Middle frontal gyrus (tissue), 1 donor: ENCODE data around the gene GATA1.

Experiments
- DNase-seq: peaks from one replicate; pipeline ENCODE4 v3.0.0-alpha.2; 2015; ENCODE audit warnings: low spot score; ENCODE audit errors: extremely low spot score

Gene GATA1

GRCh38 chrX:48785186-48785539, 1.2 kb upstream of the GATA1 start:
- DNase-seq: no peak

DNA sequence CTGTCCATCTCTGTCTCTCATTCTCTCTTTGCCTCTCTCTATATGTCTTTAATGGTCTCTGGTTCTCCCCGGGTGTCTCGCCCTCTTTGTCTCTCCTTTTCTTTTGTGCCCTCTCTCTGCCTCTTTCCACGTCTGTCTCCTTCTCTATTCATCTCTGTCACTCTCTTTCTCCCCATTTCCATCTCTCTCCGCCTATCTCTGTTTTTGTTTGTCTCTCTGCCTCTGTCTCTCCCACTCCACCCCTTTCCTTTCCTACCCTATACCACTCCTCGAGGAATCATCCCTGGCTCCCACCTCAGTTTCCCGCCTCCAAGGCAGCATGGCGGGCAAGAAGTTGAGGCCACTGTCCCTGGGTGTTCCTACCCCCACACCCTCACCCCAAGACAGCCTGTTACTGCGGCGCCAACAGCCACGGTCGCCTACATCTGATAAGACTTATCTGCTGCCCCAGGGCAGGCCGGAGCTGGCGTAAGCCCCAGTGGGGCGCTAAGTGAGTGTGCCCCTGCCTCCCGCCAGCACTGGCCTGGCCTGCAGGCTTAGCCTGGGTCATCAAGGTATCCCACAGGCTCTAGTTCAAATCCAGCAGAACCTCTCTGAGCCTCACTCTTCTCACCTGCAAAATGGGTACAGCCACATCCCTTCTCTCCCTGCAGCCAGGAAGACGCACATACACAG, 713 bp upstream of the GATA1 start:
- no peak for DNase-seq

GRCh38 chrX:48786825-48787504, 575 bp downstream of the GATA1 start:
- DNase-seq: no peak

DNA sequence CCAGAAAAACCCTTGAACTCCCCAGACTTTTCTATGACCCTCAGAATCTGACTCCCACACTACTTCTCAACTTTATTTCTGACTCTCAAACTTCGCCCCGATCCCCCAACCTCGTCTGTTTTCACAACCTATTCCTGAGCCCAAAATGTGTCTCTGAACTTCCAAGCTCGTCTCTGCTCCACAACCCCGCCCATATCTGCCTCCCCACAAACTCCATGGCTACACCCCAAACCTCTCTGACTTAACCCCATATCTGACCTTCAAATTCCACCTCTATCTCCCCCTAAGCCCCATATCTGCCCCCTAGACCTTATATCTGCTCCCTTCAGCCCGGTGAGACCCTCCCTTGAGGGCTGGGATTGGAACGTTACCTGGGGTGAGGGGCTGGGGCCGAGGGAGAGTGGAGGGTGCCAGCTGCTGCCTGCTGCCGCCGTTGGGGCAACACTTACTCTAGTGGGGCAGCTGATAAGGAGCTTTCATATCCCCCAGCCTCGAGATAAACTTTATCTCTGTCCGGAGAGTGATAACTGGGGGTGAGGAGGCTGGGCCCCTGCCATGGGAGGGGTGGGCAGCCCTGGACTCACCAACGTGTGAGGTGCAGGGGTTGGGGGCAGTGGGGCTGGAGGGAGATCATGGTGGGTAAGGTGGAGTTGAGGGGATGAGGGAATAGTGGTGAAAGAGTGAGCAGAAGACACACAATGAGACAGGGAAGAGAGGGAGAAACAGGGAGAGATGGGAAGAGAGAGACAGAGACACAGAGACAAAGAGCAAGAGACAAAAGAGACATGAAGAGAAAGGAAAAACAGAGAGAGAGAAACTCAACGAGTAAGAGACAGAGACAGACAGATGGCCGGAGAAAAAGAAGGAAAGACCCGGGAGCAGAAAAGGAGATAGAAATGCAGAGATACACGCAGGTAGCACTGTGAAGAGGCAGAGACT, 1.4 kb downstream of the GATA1 start:
- DNase-seq: no peak

DNA sequence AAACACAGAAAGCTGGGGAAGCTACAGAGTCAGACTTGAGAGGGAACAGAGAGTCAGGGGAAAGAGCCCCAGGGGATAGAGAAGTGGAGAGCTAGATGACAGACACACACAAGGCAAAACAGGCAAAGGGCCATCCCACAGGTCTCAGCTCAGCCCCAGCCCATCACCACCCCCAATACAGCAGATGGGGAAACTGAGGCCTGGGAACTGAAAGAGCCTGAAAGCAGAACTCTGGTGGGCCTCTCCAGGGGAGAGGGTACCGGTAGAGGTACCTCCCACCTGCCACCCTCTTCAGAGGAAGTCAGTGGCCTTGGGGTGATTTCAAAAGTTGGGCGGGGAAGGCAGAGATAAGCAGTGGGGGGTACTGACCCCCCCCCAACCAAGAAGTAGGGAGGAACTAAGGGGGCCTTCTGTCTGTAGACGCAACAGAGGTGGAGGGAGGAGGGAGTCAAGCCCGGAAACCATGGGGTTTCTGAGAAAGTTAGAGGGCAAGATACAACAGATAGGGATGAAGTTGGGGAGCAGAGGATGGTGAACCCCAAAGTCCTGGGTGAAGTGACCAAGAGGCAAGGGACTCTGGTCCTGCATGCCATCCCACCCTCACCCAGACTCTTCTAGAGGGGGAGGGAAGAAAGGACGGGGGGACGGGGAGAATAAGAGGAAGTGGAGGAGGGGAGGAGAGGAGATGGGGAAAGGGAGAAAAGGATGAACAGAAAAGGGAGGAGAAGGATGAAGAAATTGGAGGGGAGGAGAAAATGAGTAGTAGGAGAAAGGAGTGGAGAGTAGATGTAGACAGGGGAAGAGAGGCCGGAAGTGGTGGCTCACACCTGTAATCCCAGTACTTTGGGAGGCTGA, 3.2 kb downstream of the GATA1 start:
- DNase-seq: no peak

GRCh38 chrX:48790477-48790876, 4.1 kb downstream of the GATA1 start:
- no peak for DNase-seq

GRCh38 chrX:48791063-48791820, 4.9 kb downstream of the GATA1 start:
- no peak for DNase-seq

- DNase-seq: no peak
Measured at GRCh38 chrX:48792219-48792618, 5.8 kb downstream of the GATA1 start.

DNA sequence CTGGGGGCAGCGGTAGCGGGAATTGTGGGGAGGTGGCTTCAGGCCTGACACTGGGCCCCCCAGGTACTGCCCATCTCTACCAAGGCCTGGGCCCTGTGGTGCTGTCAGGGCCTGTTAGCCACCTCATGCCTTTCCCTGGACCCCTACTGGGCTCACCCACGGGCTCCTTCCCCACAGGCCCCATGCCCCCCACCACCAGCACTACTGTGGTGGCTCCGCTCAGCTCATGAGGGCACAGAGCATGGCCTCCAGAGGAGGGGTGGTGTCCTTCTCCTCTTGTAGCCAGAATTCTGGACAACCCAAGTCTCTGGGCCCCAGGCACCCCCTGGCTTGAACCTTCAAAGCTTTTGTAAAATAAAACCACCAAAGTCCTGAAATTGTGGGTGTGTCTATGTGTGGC, 7.5 kb downstream of the GATA1 start:
- no peak for DNase-seq

DNA sequence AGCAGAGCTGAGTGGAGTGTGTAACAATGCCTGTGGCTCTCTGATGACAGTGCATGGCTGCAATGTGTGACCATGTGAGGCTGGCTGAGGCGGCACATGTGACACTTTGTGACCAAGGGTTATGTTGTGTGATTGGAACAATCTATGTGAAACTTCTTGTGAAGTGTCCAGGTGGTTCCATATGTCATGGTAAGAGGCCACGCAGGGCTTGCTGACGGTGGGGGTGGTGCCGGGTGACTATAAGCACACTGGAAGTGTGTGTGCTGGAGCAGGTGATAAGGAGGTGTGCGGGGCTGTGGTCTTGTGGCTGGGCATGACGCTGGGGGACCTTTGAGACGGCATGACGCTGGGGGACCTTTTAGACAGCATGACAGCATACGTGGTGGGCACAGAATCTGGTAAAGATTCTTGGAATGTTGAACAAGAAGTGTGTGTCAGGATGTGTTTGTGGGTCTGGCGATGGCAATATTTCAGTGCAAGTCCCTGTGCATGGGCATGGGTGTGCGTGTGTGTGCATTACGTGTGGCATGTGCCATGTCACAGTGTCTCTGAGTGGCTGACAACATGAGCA, 8.0 kb downstream of the GATA1 start:
- DNase-seq: no peak

DNA sequence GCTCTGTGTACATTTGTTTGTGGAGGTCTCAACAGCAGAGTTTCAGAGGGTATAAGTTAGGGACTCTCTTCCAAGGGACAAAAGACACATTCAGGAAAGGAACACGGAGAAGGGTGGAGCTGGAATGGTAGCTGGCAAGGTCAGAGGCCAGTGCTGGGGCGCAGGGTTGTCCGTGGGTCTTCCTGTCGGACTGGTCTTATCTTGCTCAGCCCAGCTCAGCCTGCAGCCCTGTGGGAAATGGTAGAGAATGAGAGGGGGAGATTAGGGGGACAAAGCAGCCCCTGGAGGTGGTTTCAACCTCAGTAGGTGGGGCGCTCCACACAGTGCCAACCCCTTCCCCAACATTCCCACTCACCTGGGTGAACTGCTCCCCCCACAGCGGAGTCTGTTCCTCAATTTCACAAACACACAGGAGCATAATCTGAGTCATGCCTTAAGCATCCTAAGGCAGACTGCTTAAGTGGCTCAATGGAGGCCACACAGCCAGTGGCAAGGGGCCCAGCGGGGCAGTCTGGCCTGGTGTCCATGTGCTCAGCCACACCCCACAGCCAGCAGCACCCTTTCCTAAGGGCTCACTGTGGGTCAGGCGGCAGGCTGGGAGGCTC, 8.6 kb downstream of the GATA1 start:
- no peak for DNase-seq

- no peak for DNase-seq
Measured at GRCh38 chrX:48798318-48798717, 11.9 kb downstream of the GATA1 start.

DNA sequence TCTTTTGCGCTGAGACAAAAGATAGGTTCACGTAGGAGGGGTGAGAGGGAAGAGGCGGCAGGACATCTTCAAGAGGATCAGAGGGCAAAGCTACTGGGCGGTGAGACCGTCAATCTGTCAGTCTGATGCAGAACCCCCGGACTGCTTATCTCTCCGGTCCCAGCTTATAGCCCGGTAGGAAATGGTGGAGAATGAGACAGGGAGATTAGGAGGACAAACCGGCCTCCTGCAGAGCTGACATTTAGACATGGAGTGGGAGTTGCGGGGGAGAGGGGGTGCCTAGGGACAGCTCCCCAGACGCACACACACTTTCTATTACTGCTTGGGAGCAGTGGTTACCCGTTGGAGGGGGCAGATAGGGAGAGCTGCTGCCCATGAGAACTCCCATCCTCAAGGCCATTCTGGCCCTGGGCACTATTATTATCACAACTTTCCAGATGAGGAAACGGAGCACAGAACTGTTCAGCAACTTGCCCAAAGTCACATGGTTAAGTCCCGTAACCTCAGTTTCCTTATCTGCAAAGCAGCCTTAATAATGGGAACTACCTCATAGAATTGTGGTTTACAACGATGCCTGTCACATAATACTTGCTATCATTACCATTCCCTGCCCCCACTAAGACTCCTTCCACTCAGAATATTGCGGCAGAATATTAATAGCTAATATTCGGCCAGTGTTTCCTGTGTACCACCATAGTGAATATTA, 14.3 kb downstream of the GATA1 start:
- DNase-seq: no peak

GRCh38 chrX:48801280-48802088, 15.1 kb downstream of the GATA1 start, which contains the start of gene HDAC6:
HDAC6 (plus strand) TSS chrX:48802067; CDS start chrX:48802693, 626 bp downstream.
- peak; percentile 93 for DNase-seq

DNA sequence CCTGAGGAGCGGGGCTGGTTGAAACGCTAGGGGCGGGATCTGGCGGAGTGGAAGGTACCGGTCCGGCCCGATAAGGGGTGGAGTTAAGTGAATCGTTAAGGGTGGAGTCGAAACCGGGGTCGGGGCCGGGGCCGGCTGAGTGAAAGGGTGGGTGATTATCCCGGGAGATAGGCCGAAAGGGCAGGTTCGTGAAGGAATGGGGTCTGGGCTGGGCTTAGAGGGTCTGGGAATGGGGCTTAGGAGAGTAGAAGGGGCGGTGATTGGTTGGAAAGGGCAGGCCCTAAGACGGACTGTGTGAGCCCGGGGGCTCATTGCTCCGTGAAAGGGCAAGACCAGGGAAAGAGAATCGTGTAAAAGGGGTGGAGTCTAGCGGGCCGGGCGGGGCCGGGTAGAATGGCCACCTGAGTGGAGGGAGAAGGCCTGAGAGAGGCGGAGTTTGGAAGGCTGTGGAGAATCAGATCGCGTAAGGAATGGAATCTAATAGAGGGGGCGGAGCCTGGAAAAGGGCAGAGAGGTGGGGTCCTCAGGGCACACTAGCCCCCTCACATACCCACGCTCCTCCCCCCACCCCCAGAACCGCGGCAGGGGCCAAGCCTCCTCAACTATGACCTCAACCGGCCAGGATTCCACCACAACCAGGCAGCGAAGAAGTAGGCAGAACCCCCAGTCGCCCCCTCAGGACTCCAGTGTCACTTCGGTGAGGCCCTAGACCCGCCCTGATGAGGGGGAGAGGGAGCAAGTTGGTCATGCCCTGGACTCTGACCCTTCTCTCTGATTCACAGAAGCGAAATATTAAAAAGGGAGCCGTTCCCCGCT, 15.9 kb downstream of the GATA1 start:
- no peak for DNase-seq

- no peak for DNase-seq
Measured at GRCh38 chrX:48802905-48803200, 16.5 kb downstream of the GATA1 start.

GRCh38 chrX:48806081-48806480, 19.7 kb downstream of the GATA1 start:
- DNase-seq: no peak

GRCh38 chrX:48813644-48814043, 27.3 kb downstream of the GATA1 start:
- DNase-seq: no peak
